NOMO-1 (cell line): ENCODE results near the gene IL12RB1.
"Not testable (repeated sequence)": the region's sequence is repeated elsewhere in the genome, so short reads cannot be mapped to it uniquely, and the experiment has no call there.

Experiments used
- DNase-seq, 2 experiments: peaks; one replicate each; lab custom pipeline; 2025; ENCODE audit not compliant: unreplicated experiment in 2 of 2; lab: John Stamatoyannopoulos, UW

The IL12RB1 gene

DNA sequence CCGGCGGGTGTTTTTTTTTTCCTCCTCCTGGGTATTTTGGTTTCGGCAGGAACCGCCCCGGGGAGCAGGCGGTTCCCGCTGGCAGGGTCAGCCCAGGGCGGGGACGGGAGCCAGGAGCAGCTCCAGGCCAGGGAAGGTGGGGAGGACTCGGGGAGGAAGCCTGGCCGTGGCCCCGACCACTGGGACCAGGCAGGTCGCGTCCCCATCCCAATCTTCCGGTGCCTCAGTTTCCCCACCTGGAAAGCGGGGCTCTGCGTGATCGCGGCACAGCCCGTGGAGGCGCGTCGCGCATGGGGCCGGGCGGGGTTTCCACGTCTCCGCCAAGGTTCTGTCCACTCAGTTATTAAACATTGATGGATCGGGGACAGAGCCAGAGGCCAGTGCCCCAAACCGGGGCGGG, 34.8 kb downstream of the IL12RB1 start:
- DNase-seq, result no peak

DNA sequence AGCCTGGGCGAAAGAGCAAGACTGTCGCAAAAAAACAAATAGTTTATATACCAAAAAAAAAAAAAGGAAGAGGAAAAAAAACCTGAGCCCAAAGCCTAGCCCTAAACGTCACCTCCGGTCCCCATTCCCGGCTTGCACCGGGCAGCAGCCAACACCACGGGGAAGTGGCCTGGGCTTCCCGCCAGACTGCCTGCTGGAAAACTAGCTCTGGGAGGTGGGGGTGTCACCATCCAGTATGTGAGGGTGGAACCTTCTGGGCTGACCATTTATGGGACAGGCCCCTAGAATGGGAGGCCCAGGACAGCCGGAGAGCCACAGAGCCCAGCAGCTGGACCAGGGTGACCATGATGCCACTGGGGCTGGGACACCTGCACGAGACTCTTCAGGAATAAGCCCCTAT, 37.3 kb downstream of the IL12RB1 start:
- DNase-seq, result no peak

DNA sequence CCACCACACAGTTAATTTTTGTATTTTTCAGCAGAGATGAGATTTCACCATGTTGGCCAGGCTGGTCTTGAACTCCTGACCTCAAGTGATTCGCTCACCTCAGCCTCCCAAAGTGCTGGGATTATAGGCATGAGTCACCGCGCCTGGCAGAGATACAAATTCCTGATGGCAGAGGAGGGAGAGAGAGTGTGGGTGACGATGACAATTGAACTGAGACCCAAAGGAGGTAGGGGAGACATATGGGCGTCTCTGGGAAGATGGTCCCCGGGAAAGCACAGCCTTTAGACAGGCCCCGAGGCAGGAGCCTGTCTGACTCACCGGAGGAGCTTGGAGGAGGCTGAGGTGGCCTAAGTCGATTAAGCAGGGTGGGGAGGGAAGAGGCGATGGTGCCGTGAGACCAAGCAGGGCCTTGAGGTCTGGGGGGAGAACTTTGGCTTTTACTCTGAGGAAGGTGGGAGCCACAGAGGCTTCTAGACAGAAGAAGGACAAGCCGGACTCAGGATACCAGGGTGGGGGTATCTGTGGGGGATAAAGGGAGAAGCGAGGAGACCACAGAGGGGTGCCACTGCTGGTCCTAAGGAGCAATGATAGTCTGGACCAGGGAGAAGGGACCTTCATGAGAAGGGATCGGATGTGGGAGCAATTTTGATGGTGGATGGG, 40.5 kb downstream of the IL12RB1 start:
- DNase-seq, result no peak

DNA sequence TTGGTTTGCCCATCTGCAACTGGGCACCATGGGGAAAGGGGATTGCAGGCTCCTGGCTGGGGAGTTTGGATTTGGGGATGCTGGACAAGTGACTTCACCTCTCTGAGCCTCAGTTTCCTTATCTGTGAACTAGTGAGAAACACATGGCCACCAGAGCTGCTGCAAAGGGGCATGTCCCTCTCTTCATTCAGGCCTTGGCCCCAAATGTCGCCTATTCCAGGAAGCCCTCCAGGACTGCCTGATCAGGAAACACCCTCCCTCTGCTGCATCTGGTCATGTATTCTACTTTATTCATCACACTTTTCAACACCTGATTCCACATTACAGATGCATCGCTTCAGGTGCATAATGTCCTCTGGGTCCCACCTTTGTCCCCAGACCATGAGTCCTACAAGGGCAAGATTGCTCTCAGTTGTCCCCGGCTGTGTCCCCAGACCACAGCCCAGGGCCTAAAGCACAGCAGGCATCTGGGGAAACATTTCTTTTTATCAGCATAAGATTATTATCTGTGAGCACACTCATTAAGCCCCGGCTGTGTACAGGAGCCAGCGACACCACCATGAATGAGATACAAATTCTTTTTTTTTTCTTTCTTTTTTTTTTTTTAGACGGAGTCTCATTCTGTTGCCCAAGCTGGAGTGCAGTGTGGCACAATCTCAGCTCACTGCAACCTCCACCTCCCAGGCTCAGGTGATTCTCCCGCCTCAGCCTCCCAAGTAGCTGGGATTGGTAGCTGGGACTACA, 41.3 kb downstream of the IL12RB1 start:
- no peak for DNase-seq

DNA sequence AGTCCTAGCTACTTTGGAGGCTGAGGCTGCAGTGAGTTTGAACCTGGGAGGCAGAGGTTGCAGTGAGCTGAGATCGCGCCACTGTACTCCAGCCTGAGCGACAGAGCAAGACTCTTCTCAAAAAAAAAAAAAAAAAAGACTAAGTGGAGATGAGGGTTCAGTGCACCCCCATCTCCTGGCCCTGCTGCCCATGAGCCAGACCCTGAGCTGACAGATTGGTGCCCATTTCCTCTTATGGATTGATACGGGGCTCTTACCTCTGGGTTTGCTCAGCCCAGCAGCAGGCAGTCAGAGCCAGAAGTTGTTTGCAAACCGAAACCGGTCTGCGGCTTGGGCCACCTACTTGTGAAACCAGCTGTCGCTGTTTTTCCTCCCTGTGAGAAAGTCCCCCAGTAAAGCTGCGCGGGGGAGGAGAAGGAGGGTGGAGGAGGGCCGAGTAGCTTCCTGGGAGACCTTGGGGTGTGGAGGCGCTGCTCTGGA, 41.9 kb downstream of the IL12RB1 start:
- DNase-seq, result peak; percentile 87 to 91

DNA sequence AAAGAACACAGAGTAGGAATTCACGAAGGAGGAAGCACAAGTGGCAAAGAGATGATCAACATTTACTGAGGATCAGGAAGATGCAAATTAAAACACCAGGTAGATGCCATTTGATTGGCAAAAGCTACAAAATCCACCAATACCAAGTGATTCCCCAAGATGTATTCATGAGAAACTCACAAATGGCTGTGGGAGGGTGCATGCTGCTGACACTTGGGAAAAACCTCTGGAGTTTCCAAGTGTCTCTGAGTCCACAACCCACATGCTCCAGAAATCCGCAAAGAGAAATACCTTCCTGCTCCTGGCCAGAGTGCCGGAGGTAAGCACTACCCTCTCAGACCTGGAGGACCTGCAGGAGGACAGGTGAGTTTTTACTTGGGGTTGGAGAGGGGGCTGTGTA, 43.1 kb downstream of the IL12RB1 start:
- DNase-seq, result no peak

DNA sequence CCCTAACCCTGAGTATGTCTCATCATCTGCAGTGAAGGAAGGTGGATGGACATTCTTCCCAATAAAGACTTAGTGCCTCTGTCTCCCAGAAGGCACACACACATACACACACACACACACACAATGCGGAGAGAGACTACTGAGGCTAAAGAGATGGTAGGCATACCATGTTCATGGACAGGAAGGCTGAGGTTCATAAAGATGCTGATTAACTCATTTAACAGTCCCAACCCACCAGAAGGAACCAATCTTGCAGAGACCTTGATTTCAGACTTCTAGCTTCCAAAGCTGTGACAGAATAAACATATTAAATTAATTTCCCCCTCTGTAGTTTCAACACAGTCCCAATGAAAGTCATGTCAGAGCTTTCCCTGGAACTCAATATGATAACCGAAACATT, 45.7 kb downstream of the IL12RB1 start:
- DNase-seq, result no peak

DNA sequence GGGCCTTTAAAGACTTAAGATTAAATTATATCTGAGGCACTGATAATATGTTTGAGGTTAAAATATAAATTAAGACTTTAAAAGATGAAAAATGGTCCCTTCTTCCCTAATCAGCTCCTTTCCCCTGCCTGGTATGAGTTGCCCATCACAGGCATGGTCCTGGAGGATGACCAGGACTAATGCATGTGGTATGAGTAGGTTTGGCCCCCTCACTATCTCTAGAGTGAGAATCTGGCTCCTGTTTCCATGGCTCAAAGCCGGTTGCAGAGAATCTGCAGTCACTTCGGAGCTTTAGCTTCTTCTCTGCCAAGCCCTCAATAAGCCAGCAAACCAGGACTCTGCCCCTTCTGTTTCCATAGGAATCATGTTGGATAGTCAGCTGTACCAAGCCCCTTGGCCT, 54.6 kb downstream of the IL12RB1 start:
- not testable (repeated sequence) for DNase-seq

DNA sequence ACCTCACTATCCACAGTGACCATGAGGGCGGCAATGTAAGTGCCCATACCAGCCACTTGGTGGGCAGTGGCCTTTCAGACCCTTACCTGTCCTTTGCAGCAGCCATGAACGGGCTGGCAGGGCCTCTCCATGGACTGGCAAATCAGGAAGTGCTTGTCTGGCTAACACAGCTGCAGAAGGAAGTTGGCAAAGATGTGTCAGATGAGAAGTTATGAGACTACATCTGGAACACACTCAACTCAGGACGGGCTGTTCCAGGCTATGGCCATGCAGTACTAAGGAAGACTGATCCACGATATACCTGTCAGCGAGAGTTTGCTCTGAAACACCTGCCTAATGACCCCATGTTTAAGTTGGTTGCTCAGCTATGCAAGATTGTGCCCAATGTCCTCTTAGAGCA, 55.3 kb downstream of the IL12RB1 start:
- DNase-seq, result peak; percentile 27 to 46

DNA sequence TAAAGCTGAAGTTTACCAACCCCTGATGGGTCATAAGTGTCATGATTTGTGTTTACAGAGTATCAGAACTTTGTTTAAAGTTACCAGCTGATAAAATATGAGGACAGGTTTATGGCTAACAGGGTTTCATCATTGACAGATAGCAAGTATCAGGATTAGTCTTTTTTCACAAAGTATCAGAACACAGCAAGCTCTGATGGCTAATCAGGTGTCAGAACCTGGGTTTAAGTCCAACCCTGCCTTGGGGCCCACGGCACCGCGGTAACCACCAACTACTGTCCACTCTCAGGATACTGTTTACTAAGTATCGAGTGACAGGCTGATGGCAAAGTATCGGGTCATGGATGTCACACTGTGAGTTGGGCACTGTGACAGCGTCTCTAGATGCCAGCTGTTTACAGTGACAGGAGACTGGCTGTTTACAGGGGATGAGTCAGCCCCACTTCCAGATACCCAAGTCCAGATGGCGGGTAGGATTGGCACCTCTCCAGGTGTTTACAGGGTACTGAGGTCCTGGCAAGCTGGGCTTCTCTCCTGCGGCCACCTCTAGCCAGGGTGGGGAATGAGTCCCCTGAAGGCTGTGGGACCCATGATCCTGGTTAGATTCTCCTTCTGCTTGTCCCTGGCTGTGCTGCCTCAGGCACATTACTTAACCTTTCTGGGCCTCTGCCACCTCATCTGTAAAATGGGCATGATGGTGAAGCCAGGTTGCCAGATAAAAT, 57.0 kb downstream of the IL12RB1 start:
- no peak for DNase-seq

DNA sequence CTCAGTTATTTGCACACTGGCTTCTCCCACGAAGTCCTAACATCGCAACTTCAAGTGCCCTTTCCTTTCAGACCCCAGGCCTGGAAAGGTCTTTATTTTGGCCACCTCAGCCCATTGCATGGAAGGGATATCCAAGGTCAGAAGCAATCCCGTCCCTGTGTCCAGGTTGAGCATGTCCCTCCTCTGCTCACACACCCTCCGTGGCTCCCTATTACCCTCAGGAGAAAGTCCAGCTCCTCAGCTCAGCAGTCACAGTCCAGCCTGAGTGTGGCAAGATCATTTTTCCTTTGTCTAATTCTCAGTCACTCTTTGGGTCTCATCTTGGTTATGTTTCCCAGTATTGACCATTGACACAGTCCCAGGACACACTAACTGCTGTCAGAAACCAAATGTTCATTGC, 59.6 kb downstream of the IL12RB1 start:
- DNase-seq, result no peak

DNA sequence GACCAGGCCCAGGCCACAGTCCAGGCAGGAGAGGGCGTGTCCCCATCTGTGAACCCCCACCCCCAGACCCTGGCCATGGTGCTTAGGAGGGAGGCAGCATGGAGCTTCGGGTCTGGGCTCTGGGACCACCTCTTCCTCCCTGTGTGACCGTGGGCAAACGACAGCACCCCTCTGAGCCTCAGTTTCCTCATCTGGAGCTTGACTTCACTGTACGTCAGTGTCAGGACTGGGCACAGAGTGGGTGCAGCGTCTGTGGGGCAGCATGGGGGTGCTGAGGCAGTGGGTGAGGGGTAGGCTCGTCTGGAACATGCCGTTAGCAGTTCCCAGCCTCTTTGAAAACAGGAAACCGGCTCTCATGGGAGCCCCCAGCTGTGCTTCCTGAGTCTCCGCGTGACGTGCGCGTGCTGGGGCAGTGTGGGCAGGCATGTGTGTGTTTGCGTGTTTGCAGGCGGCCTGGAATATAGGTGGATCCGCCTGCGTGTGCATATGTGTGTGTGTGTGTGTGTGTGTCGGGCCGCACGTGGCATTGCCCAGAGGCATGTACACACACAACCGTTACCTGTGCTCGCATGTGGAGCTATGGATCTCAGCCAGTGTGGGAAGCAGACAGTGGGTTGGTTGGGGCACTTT, 63.0 kb downstream of the IL12RB1 start:
- peak; percentile 28 for DNase-seq

DNA sequence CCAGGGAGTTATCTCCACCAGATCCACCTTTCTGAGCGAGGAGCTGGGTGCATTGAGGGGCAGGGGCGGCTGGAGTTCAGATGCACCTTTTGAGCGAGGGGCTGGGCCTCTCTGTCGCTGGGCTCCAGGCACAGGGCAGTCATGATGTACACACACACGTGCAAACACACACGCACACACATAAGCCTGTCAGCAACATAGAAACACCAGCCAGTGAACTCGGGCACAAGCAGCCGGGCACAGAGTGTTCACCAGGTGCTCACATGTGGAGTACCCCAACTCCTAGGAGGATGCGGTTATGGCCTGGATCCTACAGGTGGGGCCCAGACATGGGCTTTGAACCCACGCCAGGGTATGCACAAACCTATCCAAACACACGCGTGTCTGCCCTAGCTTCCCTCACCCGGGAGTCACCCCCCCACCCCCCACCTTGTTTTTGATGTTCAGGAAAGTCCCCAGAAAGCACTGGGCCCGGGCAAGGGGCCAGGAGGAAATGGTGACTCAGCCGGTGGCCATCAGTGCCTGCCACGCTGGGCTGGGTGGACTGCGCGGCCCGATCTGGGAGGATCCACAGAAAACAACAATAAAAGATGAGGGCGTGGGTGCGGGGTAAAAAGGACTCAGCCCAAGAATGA, 65.5 kb downstream of the IL12RB1 start:
- DNase-seq, result no peak

DNA sequence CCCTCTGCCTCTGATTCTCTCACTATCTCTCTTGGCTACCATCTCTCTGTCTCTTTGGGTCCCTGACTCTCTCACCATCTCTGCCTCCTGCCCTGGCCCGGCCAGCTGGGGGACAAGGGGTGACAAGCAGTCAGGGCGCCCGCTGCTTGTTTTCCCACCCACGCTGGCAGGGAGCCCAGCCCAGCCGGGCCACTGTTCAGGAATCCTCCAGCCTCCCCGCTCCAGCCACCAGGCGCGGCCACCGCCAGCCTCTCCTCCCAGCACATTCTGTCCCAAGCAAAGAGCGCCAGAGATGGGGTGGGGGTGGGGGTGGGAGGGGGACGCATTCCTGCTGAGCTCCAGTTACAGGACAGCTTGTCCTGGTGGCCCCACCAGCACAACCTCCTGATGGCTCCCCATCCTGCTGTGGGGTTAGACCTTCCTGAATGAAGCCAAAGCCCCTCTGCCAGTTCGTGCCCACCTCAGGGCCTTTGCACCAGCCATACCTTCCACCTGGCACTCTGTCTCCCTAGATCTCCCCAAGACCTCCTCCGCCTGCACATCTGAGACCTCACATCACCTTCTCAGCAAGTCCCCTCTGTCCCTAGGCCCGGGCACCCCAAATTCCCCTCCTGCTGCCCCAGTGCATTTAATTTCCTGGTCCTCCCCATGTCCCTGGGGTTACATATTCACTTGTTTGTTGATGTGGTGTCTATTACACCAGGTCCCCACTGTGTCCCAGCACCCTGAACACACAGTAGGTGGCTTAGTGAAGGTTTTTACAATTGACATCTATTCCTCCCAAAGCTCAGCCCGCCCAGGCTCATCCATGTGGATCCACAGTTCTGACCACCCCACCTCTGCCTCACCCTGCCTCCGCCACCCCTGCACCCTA, 66.3 kb downstream of the IL12RB1 start:
- DNase-seq, result no peak

DNA sequence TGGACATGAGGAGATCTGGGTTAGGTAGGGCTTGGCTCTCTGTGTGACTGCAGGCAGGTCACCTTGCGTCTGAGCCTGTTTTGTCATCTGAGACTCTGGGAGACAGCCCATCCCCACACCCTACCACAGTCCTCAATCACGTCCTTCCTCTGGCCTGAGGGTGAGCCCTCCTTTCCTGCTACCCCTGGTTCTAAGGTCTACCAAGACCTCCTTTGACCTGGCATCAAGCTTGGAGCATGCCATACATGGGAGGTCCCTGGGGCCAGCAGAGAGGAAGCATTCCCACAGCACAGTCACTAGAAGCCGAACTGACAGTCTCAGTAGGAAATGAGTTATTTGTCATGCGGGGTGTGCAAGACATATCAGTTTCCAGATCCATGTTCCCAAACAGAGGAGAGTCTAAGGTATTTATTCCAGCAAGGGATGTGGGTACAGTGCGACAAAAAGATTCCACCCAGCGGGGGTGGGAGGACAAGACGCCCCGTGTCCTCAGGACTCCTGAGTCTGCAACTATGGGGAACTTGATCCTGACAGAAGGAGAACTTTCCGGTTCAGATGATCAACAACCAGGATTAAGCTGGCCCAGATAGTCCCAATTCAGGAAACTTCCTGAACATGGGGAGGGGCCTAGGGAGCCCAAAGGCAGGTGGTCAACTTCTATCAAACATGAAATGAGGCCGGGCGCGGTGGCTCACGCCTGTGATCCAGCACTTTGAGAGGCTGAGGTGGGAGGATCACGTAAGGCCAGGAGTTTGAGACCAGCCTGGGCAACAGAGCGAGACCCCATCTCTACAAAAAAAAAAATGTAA, 69.3 kb downstream of the IL12RB1 start:
- DNase-seq, result no peak

DNA sequence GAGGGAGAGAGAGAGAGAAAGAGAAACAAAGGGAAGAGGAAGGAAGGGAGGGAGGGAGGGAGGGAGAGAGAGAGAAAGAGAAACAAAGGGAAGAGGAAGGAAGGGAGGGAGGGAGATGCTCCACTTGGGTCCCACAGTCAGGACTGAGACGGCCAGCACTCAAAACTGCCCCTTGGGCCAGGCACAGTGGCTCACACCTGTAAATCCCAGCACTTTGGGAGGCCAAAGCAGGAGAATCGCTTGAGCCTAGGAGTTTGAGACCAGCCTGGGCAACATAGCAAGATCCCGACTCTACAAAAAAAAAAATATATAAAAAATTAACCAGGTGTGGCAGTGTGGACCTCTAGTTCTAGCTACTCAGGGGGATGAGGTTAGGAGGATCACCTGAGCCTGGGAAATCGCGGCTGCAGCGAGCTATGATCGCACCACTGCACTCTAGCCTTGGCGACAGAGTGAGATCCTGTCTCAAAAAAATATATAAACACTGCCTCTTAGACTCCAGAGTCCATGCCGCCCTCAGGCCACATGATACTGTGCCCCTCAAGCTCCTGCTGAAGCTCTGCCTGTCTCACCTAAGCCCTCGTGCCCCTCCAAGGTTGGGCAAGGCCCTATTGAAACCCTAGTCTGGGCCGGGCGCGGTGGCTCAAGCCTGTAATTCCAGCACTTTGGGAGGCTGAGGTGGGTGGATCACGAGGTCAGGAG, 70.4 kb downstream of the IL12RB1 start:
- no peak for DNase-seq

DNA sequence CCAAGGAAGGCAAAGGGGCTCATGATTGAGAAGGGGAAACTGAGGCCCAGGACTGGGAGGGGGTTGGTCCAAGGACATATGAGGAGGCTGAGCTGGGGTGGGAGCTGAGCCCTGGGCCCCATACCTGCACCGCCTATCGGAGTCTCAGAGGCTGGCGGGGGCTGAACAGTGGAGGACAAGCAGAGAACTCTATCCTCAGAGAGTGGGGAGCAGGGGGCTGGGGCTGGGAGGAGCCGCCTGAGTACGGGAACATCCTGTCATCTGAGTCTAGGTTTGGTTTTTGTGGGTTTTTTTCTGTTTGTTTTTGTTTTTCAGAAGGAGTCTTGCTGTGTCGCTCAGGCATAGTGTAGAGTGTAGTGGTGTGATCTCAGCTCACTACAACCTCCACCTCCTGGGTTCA, 72.5 kb downstream of the IL12RB1 start:
- DNase-seq, result no peak
